PC-9 (cell line): ENCODE data around the gene RALGAPA2.

ENCODE experiments used
- CTCF ChIP-seq: fragments of 200-600 bp; sonication (generic); conservative IDR thresholded peaks from 2 replicates; pipeline ENCODE4 v1.6.1; 2017; ENCODE audit warnings: mixed run types, antibody characterized with exemption, mild to moderate bottlenecking, moderate library complexity
- EZH2 ChIP-seq: fragments of 200-600 bp; sonication (generic); IDR thresholded peaks from 2 replicates; pipeline ENCODE4 v1.8.0; 2017; ENCODE audit warnings: antibody characterized with exemption, low read depth

GRCh38 chr20:20366876-20367574, 345.4 kb downstream of the RALGAPA2 start:
- no peak for TF ChIP-seq CTCF
- TF ChIP-seq EZH2: no peak
